GM13976 (cell line): ENCODE data around the gene NMB.

Experiments
- DNase-seq: peaks from one replicate; pipeline ENCODE4 v3.0.0; 2012; ENCODE audit warnings: low spot score
- CTCF ChIP-seq: IDR thresholded peaks from 2 replicates; pipeline ENCODE4 v1.5.1; 2012; ENCODE audit warnings: borderline replicate concordance, mild to moderate bottlenecking; ENCODE audit not compliant: insufficient read depth; ENCODE audit errors: extremely low read depth, missing control alignments, control extremely low read depth
- in situ Hi-C: fragments of 300-500 bp; cut with MboI; formaldehyde crosslinking; loops from one replicate; pipeline ENCODE4 v1.12.0; 2022; ENCODE audit warnings: low sequenced_read_pairs, mixed read lengths, inconsistent platforms; ENCODE audit not compliant: unreplicated experiment

Gene NMB

GRCh38 chr15:84658080-84658787 lies at the start of gene NMB:
Gene NMB, minus strand, starts transcription at chr15:84658199. Its CDS starts 47 bp downstream, at chr15:84658152.
- in situ Hi-C loops: no loop called here
- TF ChIP-seq CTCF: peak; percentile 27
- peak; percentile 87 for DNase-seq

- in situ Hi-C loops: no loop called here
Observed at GRCh38 chr15:84703808-84704207, 45.8 kb upstream of the NMB start.

DNA sequence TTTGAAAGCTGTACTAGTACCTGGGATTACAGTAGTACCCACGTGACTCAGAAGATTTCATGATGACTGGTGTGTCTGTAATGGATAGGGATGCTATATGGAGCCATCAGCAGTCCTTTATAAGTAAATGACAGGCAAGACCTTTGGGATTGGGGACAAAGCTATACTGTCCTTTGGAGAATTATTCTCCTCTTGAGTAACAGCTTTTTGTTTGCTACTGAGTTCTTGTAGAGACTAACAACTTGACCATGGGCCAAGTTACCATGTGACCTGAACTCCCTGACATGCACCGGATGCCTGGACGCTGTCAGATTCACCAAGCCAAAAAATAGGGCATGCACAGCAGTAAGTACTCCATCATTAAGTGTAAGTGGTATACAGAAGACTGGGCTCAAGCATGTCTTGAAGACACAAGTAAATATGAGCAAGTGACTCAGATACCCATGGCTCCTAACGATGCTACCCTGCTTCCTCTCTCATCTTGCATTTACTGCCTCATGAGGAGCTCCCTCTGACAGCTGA lies 45.0 kb upstream of the NMB start:
- no peak for DNase-seq
- in situ Hi-C loops: no loop called here

More at GRCh38 chr15:84703808-84704207, 45.8 kb upstream of the NMB start:
- no peak for DNase-seq
- no peak for TF ChIP-seq CTCF

DNA sequence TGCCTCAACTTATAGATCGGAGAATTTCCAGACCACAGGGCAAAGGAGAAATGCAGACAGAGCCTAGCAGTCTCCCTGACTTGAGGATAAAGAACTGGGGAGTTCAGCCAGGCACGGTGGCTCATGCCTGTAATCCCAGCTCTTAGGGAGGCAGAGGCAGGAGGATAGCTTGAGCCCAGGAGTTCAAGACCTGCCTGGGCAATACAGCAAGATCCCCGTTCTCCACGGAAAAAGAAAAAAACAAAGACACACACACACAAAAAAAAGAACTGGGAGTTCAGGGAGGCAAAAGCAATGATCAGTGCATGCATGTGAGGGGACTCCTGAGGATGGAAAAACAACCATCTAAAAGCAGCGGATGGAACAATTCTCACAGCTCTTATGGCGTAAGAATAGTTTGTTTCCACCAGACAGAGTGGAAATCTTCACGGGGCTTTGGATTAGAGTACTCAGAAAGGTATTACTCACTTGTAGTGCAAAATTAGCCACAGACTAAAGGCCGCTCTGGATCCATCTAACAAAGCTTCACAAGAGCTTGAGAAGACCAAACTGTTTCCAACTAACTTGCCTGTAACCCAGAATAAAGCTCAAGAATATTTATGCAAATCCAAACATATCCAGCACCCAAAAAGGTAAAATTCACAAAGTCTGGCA lies 41.7 kb upstream of the NMB start:
- no peak for TF ChIP-seq CTCF
- in situ Hi-C loops: no loop called here
- no peak for DNase-seq

More for the DNA sequence above, 45.0 kb upstream of the NMB start:
- TF ChIP-seq CTCF: no peak

- DNase-seq: no peak
- no peak for TF ChIP-seq CTCF
- in situ Hi-C loops: no loop called here
Observed at GRCh38 chr15:84697236-84697990, 39.4 kb upstream of the NMB start.

DNA sequence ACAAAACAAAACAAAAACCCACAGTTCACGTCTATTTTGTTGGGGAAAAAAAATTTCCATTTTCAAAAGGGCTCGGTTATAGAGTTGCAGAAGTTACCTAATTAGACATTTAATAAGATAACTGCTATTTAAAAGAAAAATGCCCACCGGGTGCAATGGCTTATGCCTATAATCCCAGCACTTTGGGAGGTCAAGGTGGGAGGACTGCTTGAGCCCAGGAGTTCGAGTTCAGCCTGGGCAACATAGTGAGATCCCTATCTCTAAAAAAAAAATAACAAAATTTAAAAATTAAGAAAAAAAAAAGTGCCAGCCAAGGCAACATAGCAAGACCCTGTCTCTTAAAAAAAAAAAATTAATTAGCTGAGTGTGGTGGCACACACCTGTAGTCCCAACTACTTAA lies 38.8 kb upstream of the NMB start:
- in situ Hi-C loops: no loop called here
- DNase-seq: no peak
- TF ChIP-seq CTCF: no peak
